GM23248 (cell line): Measurements from ENCODE around the gene SNX24. TPM values are rescaled to one million over a fixed set of nuclear protein-coding genes. Genes with fewer than 3 reads are reported as not detected.

Experiments used
- DNase-seq: peaks from one replicate; pipeline ENCODE4 v3.0.0-alpha.2; 2015
- H2AFZ ChIP-seq: fragments of 200-600 bp; sonication (generic); 2 replicates; pipeline ENCODE4 v1.6.1; 2016; ENCODE audit warnings: antibody characterized with exemption
- H3F3A ChIP-seq: fragments of 200-600 bp; sonication (generic); 2 replicates; pipeline ENCODE4 v1.6.1; 2016; ENCODE audit warnings: mild to moderate bottlenecking, antibody characterized with exemption, mixed run types; ENCODE audit not compliant: insufficient read depth
- H3K27ac ChIP-seq: fragments of 200-600 bp; sonication (generic); 2 replicates; pipeline ENCODE4 v1.5.1; 2016; ENCODE audit warnings: mild to moderate bottlenecking
- H3K27me3 ChIP-seq: fragments of 200-600 bp; sonication (generic); replicated peaks from 2 replicates; pipeline ENCODE4 v1.6.1; 2016; ENCODE audit warnings: mild to moderate bottlenecking; ENCODE audit not compliant: insufficient read depth
- H3K36me3 ChIP-seq: fragments of 200-600 bp; sonication (generic); 2 replicates; pipeline ENCODE4 v1.6.1; 2016; ENCODE audit warnings: low read depth, mild to moderate bottlenecking
- H3K4me1 ChIP-seq: fragments of 200-600 bp; sonication (generic); 2 replicates; pipeline ENCODE4 v1.6.1; 2016; ENCODE audit warnings: mild to moderate bottlenecking; ENCODE audit not compliant: insufficient read depth
- H3K4me2 ChIP-seq: fragments of 200-600 bp; sonication (generic); one replicate; pipeline ENCODE4 v1.6.1; 2016; ENCODE audit warnings: mild to moderate bottlenecking; ENCODE audit not compliant: unreplicated experiment
- H3K4me3 ChIP-seq: fragments of 200-600 bp; sonication (generic); 2 replicates; pipeline ENCODE4 v1.5.1; 2016; ENCODE audit warnings: mild to moderate bottlenecking
- H3K79me2 ChIP-seq: fragments of 200-600 bp; sonication (generic); 2 replicates; pipeline ENCODE4 v1.6.1; 2016; ENCODE audit warnings: mild to moderate bottlenecking; ENCODE audit not compliant: insufficient read depth
- H3K9ac ChIP-seq: fragments of 200-600 bp; sonication (generic); 2 replicates; pipeline ENCODE4 v1.6.1; 2016; ENCODE audit warnings: mild to moderate bottlenecking
- H3K9me2 ChIP-seq: fragments of 200-600 bp; sonication (generic); 2 replicates; pipeline ENCODE4 v1.6.1; 2016; ENCODE audit warnings: mixed run types, mild to moderate bottlenecking, moderate library complexity; ENCODE audit not compliant: insufficient read depth
- H3K9me3 ChIP-seq: fragments of 200-600 bp; sonication (generic); one replicate; pipeline ENCODE4 v1.6.1; 2017; ENCODE audit warnings: low read depth
- H4K20me1 ChIP-seq: fragments of 200-600 bp; sonication (generic); 2 replicates; pipeline ENCODE4 v1.6.0; 2016; ENCODE audit not compliant: insufficient read depth
- EZH2 ChIP-seq: fragments of 200-600 bp; sonication (generic); IDR thresholded peaks from 2 replicates; pipeline ENCODE4 v1.6.1; 2018; ENCODE audit warnings: antibody characterized with exemption, mild to moderate bottlenecking; ENCODE audit not compliant: insufficient read depth, poor library complexity, severe bottlenecking
- EZH2phosphoT487 ChIP-seq: fragments of 200-600 bp; sonication (generic); IDR thresholded peaks from 2 replicates; pipeline ENCODE4 v1.6.1; 2018; ENCODE audit warnings: antibody characterized with exemption, moderate library complexity, mild to moderate bottlenecking, low read depth; ENCODE audit not compliant: insufficient read depth
- WGBS, 2 experiments: methylation state at CpG; one replicate each; pipeline ENCODE4 v1.1.6; 2015 to 2017; ENCODE audit warnings: low lambda C conversion rate in 2 of 2, low coverage in 1 of 2; ENCODE audit errors: missing lambda C conversion rate in 2 of 2; 5-methylcytosine and 5-hydroxymethylcytosine counted together
- in situ Hi-C: fragments of 300-500 bp; cut with MboI; formaldehyde crosslinking; loops from 2 replicates; pipeline ENCODE4 v1.15.0; 2020
- polyA plus RNA-seq: library from polyadenylated mRNA; unstranded; fragments of >200 nt; fragmentation: Nextera tagmentation; extraction: Ambion mirVana; gene quantifications from 2 replicates; pipeline ENCODE4 v1.2.1, GENCODE V29; 2016
- total RNA-seq: library from RNA; depleted of rRNA; stranded (reverse); fragments of >200 nt; shearing (Covaris generic); gene quantifications from 2 replicates; pipeline ENCODE4 v1.2.3, GENCODE V29; 2014

SNX24 gene
- total and polyA plus RNA-seq, 2 experiments from 2014 or later: 20.8 to 29.4 TPM

DNA sequence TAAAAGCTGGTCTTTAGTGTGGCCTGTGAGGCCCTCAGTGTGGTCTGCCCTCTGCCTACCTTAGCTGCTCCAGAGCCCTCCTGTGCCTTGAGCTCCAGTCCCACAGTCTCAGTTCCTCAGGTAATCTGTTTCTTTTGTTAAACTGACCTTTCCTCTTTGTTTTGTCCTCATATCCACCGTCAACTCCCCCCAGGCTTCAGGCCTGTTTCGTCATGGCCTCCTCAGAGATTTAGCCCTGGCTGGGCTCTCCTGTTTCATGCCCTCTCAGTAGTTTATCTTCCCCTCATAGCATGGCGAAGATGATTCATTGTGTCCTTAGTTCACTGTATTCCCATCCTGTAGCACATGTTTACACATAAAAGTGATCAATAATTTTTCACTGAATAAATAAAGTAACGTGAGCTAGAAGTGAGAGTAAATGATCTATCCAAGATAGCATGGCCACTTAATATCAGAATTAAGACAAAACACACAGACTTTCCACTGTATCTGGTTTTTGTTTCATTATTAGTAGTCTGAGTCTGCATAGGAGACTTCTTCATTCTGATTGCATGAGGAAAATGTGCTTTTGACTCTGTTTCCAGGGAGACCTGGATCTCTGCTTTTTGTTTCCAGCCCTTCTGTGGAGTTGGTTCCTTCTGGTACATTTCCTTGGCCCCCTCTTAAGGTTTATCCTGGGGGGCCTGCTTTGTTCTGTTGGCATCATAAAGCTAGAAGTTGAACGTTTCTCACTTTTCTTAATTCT, 70.5 kb downstream of the SNX24 start:
- H3K27ac ChIP-seq: no peak overlapping the region
- in situ Hi-C loops: no loop called here
- no peaks in the 10 kb centered on the region for H3K27me3 ChIP-seq
- peak; percentile 8 for DNase-seq
- no peak overlapping the region for H2AFZ ChIP-seq
- no peaks in the 10 kb centered on the region for H3F3A ChIP-seq
- H3K9me3 ChIP-seq: no peaks in the 10 kb centered on the region
- WGBS, 2 experiments: 73 to 74% methylated on average over 5 of the region's 5 CpGs
- H3K4me3 ChIP-seq: no peak overlapping the region
- no peaks in the 10 kb centered on the region for H3K36me3 ChIP-seq
- H3K9me2 ChIP-seq: no peaks in the 10 kb centered on the region
- H3K4me2 ChIP-seq: no peak overlapping the region
- H3K79me2 ChIP-seq: peaks cover 66% of the 10 kb centered on the region
- H3K9ac ChIP-seq: no peak overlapping the region
- no peak for TF ChIP-seq EZH2phosphoT487
- no peak for TF ChIP-seq EZH2
- H4K20me1 ChIP-seq: no peaks in the 10 kb centered on the region
- H3K4me1 ChIP-seq: peaks cover 3% of the 10 kb centered on the region; the same call in 1 of the 2 replicates

DNA sequence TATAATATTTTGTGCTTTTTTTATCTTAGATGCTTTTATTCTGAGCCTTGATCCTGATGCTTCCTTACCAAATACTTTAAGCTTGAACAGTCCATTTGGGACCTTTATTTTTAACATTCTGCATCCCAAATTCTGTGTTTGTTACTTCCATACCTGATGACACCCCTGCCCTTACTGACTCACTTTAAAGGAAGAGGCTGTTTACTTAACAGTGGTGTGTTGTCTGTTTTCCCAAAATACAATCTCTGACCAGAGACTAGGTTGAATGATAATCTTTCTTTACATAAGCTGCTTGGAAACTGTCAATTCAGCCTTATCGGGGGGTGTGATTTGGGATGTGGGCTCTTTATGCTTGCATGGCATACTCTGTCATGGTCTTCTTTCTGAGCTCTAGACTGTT, 71.1 kb downstream of the SNX24 start:
- Histone ChIP-seq H3K9ac (no peak overlapping the region; the same call in 1 of the 2 replicates), H3K27ac (no peak overlapping the region), H3K79me2 (peaks cover 72% of the 10 kb centered on the region), H3K4me2 (no peak overlapping the region), H2AFZ (no peak overlapping the region), H3K4me3 (no peak overlapping the region), H3K27me3 (no peaks in the 10 kb centered on the region), H3K9me3 (no peaks in the 10 kb centered on the region), H3K4me1 (peaks cover 3% of the 10 kb centered on the region; the same call in 1 of the 2 replicates), H3K9me2 (no peaks in the 10 kb centered on the region), H3K36me3 (no peaks in the 10 kb centered on the region), H3F3A (no peaks in the 10 kb centered on the region), H4K20me1 (no peaks in the 10 kb centered on the region)
- WGBS, 2 experiments: 96 to 100% methylated on average over 1 of the region's 1 CpG
- no peak for TF ChIP-seq EZH2
- no peak for TF ChIP-seq EZH2phosphoT487
- DNase-seq: no peak
- in situ Hi-C loops: no loop called here

DNA sequence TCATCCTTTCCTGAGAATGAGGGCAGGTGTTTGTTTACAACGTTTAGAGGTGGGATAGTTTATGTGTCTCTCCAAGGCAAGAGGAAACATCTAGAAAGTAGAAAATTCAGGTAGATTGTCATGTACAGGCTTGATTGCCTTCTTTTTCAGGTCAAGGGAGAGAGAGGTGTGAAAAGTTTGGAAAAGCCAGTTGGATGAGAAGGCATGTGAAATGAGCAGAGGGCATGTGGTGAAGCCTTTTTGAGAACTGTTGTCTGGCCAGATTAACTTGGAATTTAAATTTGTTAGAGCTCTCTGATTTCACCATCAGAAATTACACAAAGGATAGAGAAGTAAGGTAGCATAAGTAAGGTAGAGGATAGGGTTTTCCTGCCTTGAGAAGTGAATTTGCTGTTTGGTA, 74.6 kb downstream of the SNX24 start:
- Histone ChIP-seq H4K20me1 (no peaks in the 10 kb centered on the region; the same call in 1 of the 2 replicates), H3K4me1 (peaks cover 14% of the 10 kb centered on the region), H3K4me2 (no peak overlapping the region), H3F3A (no peaks in the 10 kb centered on the region), H3K4me3 (no peak overlapping the region), H3K9ac (no peak overlapping the region), H3K79me2 (peaks cover 88% of the 10 kb centered on the region), H3K36me3 (no peaks in the 10 kb centered on the region), H3K9me3 (no peaks in the 10 kb centered on the region), H3K27me3 (no peaks in the 10 kb centered on the region), H3K27ac (no peak overlapping the region), H3K9me2 (no peaks in the 10 kb centered on the region), H2AFZ (no peak overlapping the region)
- TF ChIP-seq EZH2 (no peak), EZH2phosphoT487 (no peak)
- in situ Hi-C loops: no loop called here
- no peak for DNase-seq
- WGBS, 2 experiments: 100% methylated on average over 1 of the region's 1 CpG

DNA sequence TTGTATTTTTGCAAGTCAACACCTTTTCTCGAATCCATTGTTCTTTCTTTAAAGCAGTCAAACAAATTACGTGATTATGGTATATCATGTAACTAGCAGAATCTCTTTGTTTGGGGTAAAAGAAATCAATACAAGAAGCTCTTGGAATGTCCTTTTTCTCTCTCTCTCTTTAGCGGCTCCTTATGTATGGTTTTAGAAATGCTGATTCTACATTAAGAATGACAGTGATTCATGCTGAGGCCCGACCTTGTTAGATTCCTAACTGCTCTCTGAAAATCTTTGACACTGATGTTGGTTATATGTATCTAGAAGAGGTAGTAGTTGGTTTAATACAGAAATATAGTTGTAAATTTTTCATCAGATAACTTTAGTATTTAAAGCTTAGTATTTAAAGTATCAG, 76.4 kb downstream of the SNX24 start:
- TF ChIP-seq EZH2 (no peak), EZH2phosphoT487 (no peak)

More for the DNA sequence above, 76.4 kb downstream of the SNX24 start:
- Histone ChIP-seq H3K4me3 (no peak overlapping the region), H3K9me3 (no peaks in the 10 kb centered on the region), H3K36me3 (no peaks in the 10 kb centered on the region), H3K9me2 (no peaks in the 10 kb centered on the region), H2AFZ (no peak overlapping the region), H3K79me2 (peaks cover 82% of the 10 kb centered on the region), H3K27ac (no peak overlapping the region), H3K4me2 (no peak overlapping the region), H3K4me1 (peaks cover 11% of the 10 kb centered on the region), H3K9ac (no peak overlapping the region), H3F3A (no peaks in the 10 kb centered on the region), H3K27me3 (no peaks in the 10 kb centered on the region), H4K20me1 (peaks cover 4% of the 10 kb centered on the region; the same call in 1 of the 2 replicates)
- 75 to 76% methylated on average over 4 of the region's 4 CpGs for WGBS, 2 experiments
- DNase-seq: peak; percentile 24
- in situ Hi-C loops: no loop called here
